KG1 (cell line): ENCODE data around the gene SENP6.

ENCODE experiments used
- DNase-seq: peaks from one replicate; lab custom pipeline; 2025; lab: John Stamatoyannopoulos, UW

Gene SENP6

GRCh38 chr6:75748743-75749538 is 147.3 kb downstream of the SENP6 start, which contains the start of gene MYO6:
Gene MYO6, plus strand, starts transcription at chr6:75749239. Its CDS starts 68,309 bp downstream, at chr6:75817548.
- no peak for DNase-seq

- DNase-seq, result no peak
These were observed 149.8 kb downstream of the SENP6 start for GRCh38 chr6:75751443-75751842.

- DNase-seq, result no peak
These were observed 150.7 kb downstream of the SENP6 start for GRCh38 chr6:75752365-75752764.

- no peak for DNase-seq
These were observed 154.0 kb downstream of the SENP6 start for GRCh38 chr6:75755704-75756103.

GRCh38 chr6:75757295-75757694 is 155.6 kb downstream of the SENP6 start:
- DNase-seq, result no peak

- no peak for DNase-seq
These were observed 156.4 kb downstream of the SENP6 start for GRCh38 chr6:75758061-75758460.

GRCh38 chr6:75759207-75759606 is 157.5 kb downstream of the SENP6 start:
- DNase-seq, result no peak

- DNase-seq, result no peak
These were observed 158.6 kb downstream of the SENP6 start for GRCh38 chr6:75760320-75760719.

- DNase-seq, result no peak
These were observed 159.8 kb downstream of the SENP6 start for GRCh38 chr6:75761489-75761888.

GRCh38 chr6:75762063-75762462 is 160.4 kb downstream of the SENP6 start:
- no peak for DNase-seq

GRCh38 chr6:75766387-75766786 is 164.7 kb downstream of the SENP6 start:
- no peak for DNase-seq
